SH-SY5Y (cell line): ENCODE results near the gene KCNK2.

ENCODE experiments used
- GATA2 ChIP-seq: IDR thresholded peaks from 2 replicates; pipeline ENCODE4 v1.6.1; 2011; ENCODE audit warnings: mild to moderate bottlenecking, low read depth, low read length
- GATA3 ChIP-seq: IDR thresholded peaks from 2 replicates; pipeline ENCODE4 v1.6.1; 2011; ENCODE audit warnings: low read depth, mild to moderate bottlenecking, low read length, moderate library complexity

DNA sequence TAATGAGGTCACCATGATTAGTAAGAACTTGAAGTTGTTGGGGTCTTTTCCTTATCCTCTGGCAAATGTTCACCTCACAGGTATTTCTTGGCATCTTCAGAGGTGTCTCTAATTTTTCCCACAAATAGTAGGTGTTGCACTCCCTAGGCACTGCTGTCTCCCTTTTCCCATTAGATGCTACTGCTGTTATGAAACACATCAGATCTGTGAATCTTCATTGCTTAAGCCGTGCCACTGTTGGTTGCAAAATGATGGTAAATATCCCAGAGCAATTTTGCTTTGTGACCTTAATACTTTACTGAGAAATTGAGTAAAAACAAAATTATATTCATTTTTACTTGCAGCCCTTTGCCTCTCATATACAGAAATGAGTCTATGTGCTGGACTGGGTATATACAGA is 169.6 kb downstream of the KCNK2 start:
- no peak for TF ChIP-seq GATA2
- no peak for TF ChIP-seq GATA3
